ENCODE results near the gene PLG. TPM values are rescaled to one million over a fixed set of nuclear protein-coding genes. Genes with fewer than 3 reads are reported as not detected.

PLG gene
- total RNA-seq, 1 donor from 2014 or later, result 0.30 TPM

GRCh38 chr6:160765412-160765811 lies 63.4 kb downstream of the PLG start:
- no peak for DNase-seq (ENCODE audit: low read depth, low spot score)
- peaks cover 8% of the 10 kb centered on the region for H3K9me3 Mint-ChIP-seq
- H3K4me3 Mint-ChIP-seq, result peak overlapping the region; percentile 42
- peaks cover 17% of the 10 kb centered on the region for H3K27me3 Mint-ChIP-seq (ENCODE audit: low read depth)
- H3K36me3 Mint-ChIP-seq (ENCODE audit: low read depth), result peaks cover 4% of the 10 kb centered on the region
- no peak overlapping the region for H3K27ac Mint-ChIP-seq (ENCODE audit: unreplicated experiment)
- peaks cover 4% of the 10 kb centered on the region for H3K4me1 Mint-ChIP-seq
- no peak for TF ChIP-seq CTCF (conservative IDR thresholded peaks at IDR 0.05)

- Mint-ChIP-seq H3K4me3 (peak overlapping the region; percentile 97), H3K4me1 (peaks cover 4% of the 10 kb centered on the region), H3K9me3 (peaks cover 7% of the 10 kb centered on the region), H3K27ac (ENCODE audit: unreplicated experiment) (no peak overlapping the region), H3K27me3 (ENCODE audit: low read depth) (peaks cover 17% of the 10 kb centered on the region), H3K36me3 (ENCODE audit: low read depth) (peaks cover 4% of the 10 kb centered on the region)
- TF ChIP-seq CTCF (conservative IDR thresholded peaks at IDR 0.05), result no peak
- no peak for DNase-seq (ENCODE audit: low read depth, low spot score)
Observed at GRCh38 chr6:160766657-160766988, 64.6 kb downstream of the PLG start.

GRCh38 chr6:160766989-160767646 lies 65.1 kb downstream of the PLG start:
- DNase-seq (ENCODE audit: low read depth, low spot score), result peak; percentile 76
- Mint-ChIP-seq H3K9me3 (peaks cover 6% of the 10 kb centered on the region), H3K36me3 (ENCODE audit: low read depth) (peaks cover 4% of the 10 kb centered on the region), H3K27me3 (ENCODE audit: low read depth) (peaks cover 17% of the 10 kb centered on the region), H3K4me3 (peak overlapping the region; percentile 97), H3K27ac (ENCODE audit: unreplicated experiment) (peak overlapping the region; percentile 43), H3K4me1 (peaks cover 4% of the 10 kb centered on the region)
- peak; percentile 95 for TF ChIP-seq CTCF (conservative IDR thresholded peaks at IDR 0.05)

- H3K27ac Mint-ChIP-seq (ENCODE audit: unreplicated experiment), result no peak overlapping the region
- H3K9me3 Mint-ChIP-seq, result peaks cover 2% of the 10 kb centered on the region
- peaks cover 4% of the 10 kb centered on the region for H3K4me1 Mint-ChIP-seq
- peak; percentile 37 for TF ChIP-seq CTCF (conservative IDR thresholded peaks at IDR 0.05)
- H3K27me3 Mint-ChIP-seq (ENCODE audit: low read depth), result peaks cover 17% of the 10 kb centered on the region
- no peak for DNase-seq (ENCODE audit: low read depth, low spot score)
- H3K4me3 Mint-ChIP-seq, result peak overlapping the region; percentile 97
- H3K36me3 Mint-ChIP-seq (ENCODE audit: low read depth), result peaks cover 4% of the 10 kb centered on the region
Observed at GRCh38 chr6:160767647-160768019, 65.6 kb downstream of the PLG start.

GRCh38 chr6:160768101-160768500 lies 66.1 kb downstream of the PLG start:
- Mint-ChIP-seq H3K4me3 (peak overlapping the region; percentile 97), H3K36me3 (ENCODE audit: low read depth) (peaks cover 2% of the 10 kb centered on the region), H3K27me3 (ENCODE audit: low read depth) (peaks cover 17% of the 10 kb centered on the region), H3K9me3 (no peaks in the 10 kb centered on the region), H3K27ac (ENCODE audit: unreplicated experiment) (peak overlapping the region; percentile 62), H3K4me1 (peaks cover 4% of the 10 kb centered on the region)
- no peak for TF ChIP-seq CTCF (conservative IDR thresholded peaks at IDR 0.05)
- DNase-seq (ENCODE audit: low read depth, low spot score), result no peak

Data from neural crest cell (in vitro differentiated cells).